Liver (tissue), 9 donors: ENCODE data around the gene ZNF138. TPM values are rescaled to one million over a fixed set of nuclear protein-coding genes. Genes with fewer than 3 reads are reported as not detected.

Source experiments
- DNase-seq: peaks from one replicate; pipeline ENCODE4 v3.0.0-alpha.2; 2017; ENCODE audit warnings: low spot score
- H3K27ac ChIP-seq, 2 donors: one replicate each; pipeline ENCODE4 v1.7.0; 2013; ENCODE audit warnings: inconsistent platforms in 2 of 2, low read length in 2 of 2, control low read depth in 1 of 2, low read depth in 1 of 2, mild to moderate bottlenecking in 1 of 2
- H3K27me3 ChIP-seq, 4 donors: one replicate each; pipeline versions ENCODE4 v1.6.1 to v1.7.0; 2013; ENCODE audit warnings: low read length in 3 of 4, inconsistent platforms in 1 of 4, mild to moderate bottlenecking in 1 of 4, moderate library complexity in 1 of 4; ENCODE audit not compliant: control insufficient read depth in 4 of 4, insufficient read depth in 4 of 4
- H3K36me3 ChIP-seq, 4 donors: one replicate each; pipeline versions ENCODE4 v1.6.1 to v1.7.0; 2013; ENCODE audit warnings: low read length in 3 of 4, mild to moderate bottlenecking in 3 of 4, low read depth in 1 of 4, moderate library complexity in 1 of 4; ENCODE audit not compliant: control insufficient read depth in 4 of 4, insufficient read depth in 3 of 4
- H3K4me1 ChIP-seq, 4 donors: one replicate each; pipeline versions ENCODE4 v1.6.1 to v1.7.0; 2013; ENCODE audit warnings: low read length in 3 of 4, mild to moderate bottlenecking in 3 of 4, moderate library complexity in 1 of 4; ENCODE audit not compliant: control insufficient read depth in 4 of 4, insufficient read depth in 4 of 4
- H3K4me3 ChIP-seq, 3 donors: one replicate each; pipeline versions ENCODE4 v1.6.1 to v1.7.0; 2013; ENCODE audit warnings: low read length in 3 of 3, control low read depth in 1 of 3, low read depth in 1 of 3, mild to moderate bottlenecking in 1 of 3
- H3K9ac ChIP-seq, 2 donors: one replicate each; pipeline ENCODE4 v1.7.0; 2013; ENCODE audit warnings: low read length in 2 of 2, mild to moderate bottlenecking in 2 of 2, moderate library complexity in 2 of 2, control low read depth in 1 of 2, low read depth in 1 of 2
- H3K9me3 ChIP-seq, 4 donors: one replicate each; pipeline versions ENCODE4 v1.6.1 to v1.7.0; 2013; ENCODE audit warnings: low read length in 3 of 4; ENCODE audit not compliant: control insufficient read depth in 4 of 4
- EGR1 ChIP-seq, 2 donors: IDR thresholded peaks; 2 replicates each; pipeline ENCODE4 v1.6.1; 2016 to 2018; ENCODE audit warnings: antibody characterized with exemption in 2 of 2, low read depth in 2 of 2
- FOXA1 ChIP-seq: IDR thresholded peaks from 2 replicates; pipeline ENCODE4 v1.6.1; 2016; ENCODE audit warnings: antibody characterized with exemption
- FOXA2 ChIP-seq: IDR thresholded peaks from 2 replicates; pipeline ENCODE4 v1.6.1; 2016; ENCODE audit warnings: antibody characterized with exemption
- GABPA ChIP-seq, 2 donors: IDR thresholded peaks in 1 of 2; conservative IDR thresholded peaks in 1 of 2; 2 replicates each; pipeline ENCODE4 v1.6.1; 2016; ENCODE audit warnings: antibody characterized with exemption in 2 of 2, mild to moderate bottlenecking in 1 of 2, moderate library complexity in 1 of 2
- HNF4A ChIP-seq, 2 donors: conservative IDR thresholded peaks; 2 replicates each; pipeline ENCODE4 v1.6.1; 2016; ENCODE audit warnings: antibody characterized with exemption in 2 of 2, mild to moderate bottlenecking in 2 of 2
- HNF4G ChIP-seq: IDR thresholded peaks from 2 replicates; pipeline ENCODE4 v1.6.1; 2016; ENCODE audit warnings: antibody characterized with exemption
- JUND ChIP-seq, 2 donors: IDR thresholded peaks; 2 replicates each; pipeline ENCODE4 v1.6.1; 2016; ENCODE audit warnings: antibody characterized with exemption in 2 of 2
- NR2F2 ChIP-seq: IDR thresholded peaks from 2 replicates; pipeline ENCODE4 v1.6.1; 2016; ENCODE audit warnings: antibody characterized with exemption
- RAD21 ChIP-seq, 2 donors: IDR thresholded peaks; 2 replicates each; pipeline ENCODE4 v1.6.1; 2016; ENCODE audit warnings: antibody characterized with exemption in 2 of 2, mild to moderate bottlenecking in 2 of 2
- RXRA ChIP-seq, 2 donors: IDR thresholded peaks; 2 replicates each; pipeline ENCODE4 v1.6.1; 2017 to 2018; ENCODE audit warnings: antibody characterized with exemption in 2 of 2, mild to moderate bottlenecking in 1 of 2
- SP1 ChIP-seq: IDR thresholded peaks from 2 replicates; pipeline ENCODE4 v1.6.1; 2018; ENCODE audit warnings: antibody characterized with exemption, mild to moderate bottlenecking
- TAF1 ChIP-seq: conservative IDR thresholded peaks from 2 replicates; pipeline ENCODE4 v1.6.1; 2016; ENCODE audit warnings: antibody characterized with exemption, mild to moderate bottlenecking
- YY1 ChIP-seq: IDR thresholded peaks from 2 replicates; pipeline ENCODE4 v1.6.1; 2016; ENCODE audit warnings: antibody characterized with exemption, mild to moderate bottlenecking
- WGBS: extraction: QIAGEN DNeasy Blood & Tissue Kit; methylation state at CpG from one replicate; pipeline ENCODE4 v1.1.7; 2013; 5-methylcytosine and 5-hydroxymethylcytosine counted together
- polyA plus RNA-seq, 2 donors: library from polyadenylated mRNA; stranded (reverse) in 1 of 2; unstranded in 1 of 2; fragments of 200-250 nt in 1 of 2; fragments of >200 nt in 1 of 2; fragmentation: Nextera tagmentation in 1 of 2; extraction: Ambion mirVana in 1 of 2; gene quantifications; one replicate each; pipeline versions ENCODE4 v1.2.1 to v1.2.3, GENCODE V29; 2013 to 2015
- total RNA-seq, 2 donors: library from RNA; depleted of rRNA; stranded (reverse); fragments of >200 nt; gene quantifications; one replicate each; pipeline ENCODE4 v1.2.3, GENCODE V29; 2014
- TF ChIP-seq, protein P1 (sequence below): IDR thresholded peaks from 2 replicates; pipeline ENCODE4 v1.6.1; 2016; ENCODE audit warnings: antibody characterized with exemption
- TF ChIP-seq, protein P2 (sequence below): IDR thresholded peaks from 2 replicates; pipeline ENCODE4 v1.6.1; 2016; ENCODE audit warnings: antibody characterized with exemption
- TF ChIP-seq, protein P3 (sequence below): fragments of 150-350 bp; IDR thresholded peaks from 2 replicates; pipeline ENCODE4 v1.5.1; 2017; ENCODE audit warnings: improper control_type of control experiment, low read depth, low read length; ENCODE audit not compliant: missing input control
- TF ChIP-seq, protein P4 (sequence below): IDR thresholded peaks from 2 replicates; pipeline ENCODE4 v1.6.1; 2016; ENCODE audit warnings: antibody characterized with exemption, mild to moderate bottlenecking
- TF ChIP-seq, protein P5 (sequence below): IDR thresholded peaks from 2 replicates; pipeline ENCODE4 v1.6.1; 2016; ENCODE audit warnings: antibody characterized with exemption
- donor health status: healthy.
- donor health status: healthy.
- donor health status: healthy.
- donor health status: healthy.
- donor health status: healthy.

ZNF138 gene
- total and polyA plus RNA-seq, 4 donors, result 1.4 to 4.5 (median 3.7) TPM

DNA sequence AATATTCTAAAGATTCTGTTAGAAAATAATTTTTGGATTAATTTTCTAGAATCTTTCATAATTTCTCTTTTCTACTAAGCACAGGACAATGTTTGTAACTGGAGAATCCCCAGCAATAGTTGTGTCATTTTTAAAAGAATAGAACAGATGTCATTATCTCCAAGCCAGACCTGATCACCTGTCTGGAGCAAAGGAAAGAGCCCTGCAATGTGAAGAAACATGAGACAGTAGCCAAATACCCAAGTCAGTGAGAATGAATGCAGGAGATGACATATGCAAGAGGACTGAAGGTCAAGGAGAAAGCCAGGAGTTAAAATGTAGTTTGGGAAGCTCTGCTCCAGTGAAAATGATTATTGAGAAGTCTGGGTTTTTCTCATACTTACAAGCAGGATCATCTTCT lies 25.4 kb upstream of the ZNF138 start:
- Histone ChIP-seq H3K36me3 (no peaks in the 10 kb centered on the region), H3K9ac (no peak overlapping the region), H3K4me1 (no peaks in the 10 kb centered on the region), H3K9me3 (no peaks in the 10 kb centered on the region), H3K27me3 (no peaks in the 10 kb centered on the region), H3K27ac (no peak overlapping the region), H3K4me3 (no peak overlapping the region)
- no peak for TF ChIP-seq HNF4A (conservative IDR thresholded peaks at IDR 0.05)
- DNase-seq, result no peak

DNA sequence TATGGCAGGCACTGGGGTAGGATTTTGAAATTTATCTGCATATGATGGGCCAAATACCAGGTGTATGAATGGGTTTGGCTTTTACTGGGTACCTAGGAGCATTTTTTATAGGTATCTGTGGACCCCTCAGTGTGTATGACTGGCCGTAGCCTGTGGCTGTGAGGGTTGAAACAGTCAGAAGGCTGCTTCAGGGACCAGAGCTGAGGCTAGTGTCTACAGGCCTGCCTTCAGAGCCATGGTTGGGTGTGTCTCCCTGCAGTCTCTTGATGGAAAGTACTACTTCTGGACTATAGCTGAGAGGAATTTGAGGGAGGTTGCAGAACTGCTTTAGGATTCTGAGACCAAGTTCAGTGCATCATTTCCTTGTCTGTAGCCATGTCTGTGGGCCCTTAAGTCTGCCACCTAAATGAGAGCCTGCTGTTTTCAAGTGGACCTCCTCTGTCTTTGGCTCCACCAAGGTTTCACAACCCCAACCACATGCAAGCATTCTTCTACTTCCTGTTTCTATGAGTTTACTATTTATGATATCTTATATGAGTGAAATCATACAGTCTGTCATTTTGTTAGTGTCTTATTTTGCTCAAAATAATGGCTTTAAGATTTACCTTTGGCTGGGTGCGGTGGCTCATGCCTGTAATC lies 19.9 kb upstream of the ZNF138 start:
- peaks cover 0 to 1% (median 0%) of the 10 kb centered on the region in 4 donors for H3K9me3 ChIP-seq
- no peak overlapping the region for H3K9ac ChIP-seq
- H3K36me3 ChIP-seq, result no peaks in the 10 kb centered on the region
- no peak overlapping the region for H3K27ac ChIP-seq
- H3K27me3 ChIP-seq, result no peaks in the 10 kb centered on the region
- 92% methylated on average over 2 of the region's 2 CpGs for WGBS
- no peaks in the 10 kb centered on the region for H3K4me1 ChIP-seq
- DNase-seq, result no peak
- H3K4me3 ChIP-seq, result no peak overlapping the region
- TF ChIP-seq FOXA1 (no peak), NR2F2 (no peak), RXRA (IDR thresholded peaks at IDR 0.05) (no peak), JUND (IDR thresholded peaks at IDR 0.05) (no peak), RAD21 (IDR thresholded peaks at IDR 0.05) (no peak), SP1 (no peak), TAF1 (no peak), FOXA2 (no peak), EGR1 (IDR thresholded peaks at IDR 0.05; ENCODE audit: low read depth in 2 of 2) (no peak), GABPA (IDR thresholded peaks at IDR 0.05 in 1 of 2, conservative IDR thresholded peaks at IDR 0.05 in 1 of 2) (no peak), HNF4G (no peak), YY1 (no peak)
- TF ChIP-seq, protein P1, sequence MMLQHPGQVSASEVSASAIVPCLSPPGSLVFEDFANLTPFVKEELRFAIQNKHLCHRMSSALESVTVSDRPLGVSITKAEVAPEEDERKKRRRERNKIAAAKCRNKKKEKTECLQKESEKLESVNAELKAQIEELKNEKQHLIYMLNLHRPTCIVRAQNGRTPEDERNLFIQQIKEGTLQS, result no peak
- TF ChIP-seq, protein P2, sequence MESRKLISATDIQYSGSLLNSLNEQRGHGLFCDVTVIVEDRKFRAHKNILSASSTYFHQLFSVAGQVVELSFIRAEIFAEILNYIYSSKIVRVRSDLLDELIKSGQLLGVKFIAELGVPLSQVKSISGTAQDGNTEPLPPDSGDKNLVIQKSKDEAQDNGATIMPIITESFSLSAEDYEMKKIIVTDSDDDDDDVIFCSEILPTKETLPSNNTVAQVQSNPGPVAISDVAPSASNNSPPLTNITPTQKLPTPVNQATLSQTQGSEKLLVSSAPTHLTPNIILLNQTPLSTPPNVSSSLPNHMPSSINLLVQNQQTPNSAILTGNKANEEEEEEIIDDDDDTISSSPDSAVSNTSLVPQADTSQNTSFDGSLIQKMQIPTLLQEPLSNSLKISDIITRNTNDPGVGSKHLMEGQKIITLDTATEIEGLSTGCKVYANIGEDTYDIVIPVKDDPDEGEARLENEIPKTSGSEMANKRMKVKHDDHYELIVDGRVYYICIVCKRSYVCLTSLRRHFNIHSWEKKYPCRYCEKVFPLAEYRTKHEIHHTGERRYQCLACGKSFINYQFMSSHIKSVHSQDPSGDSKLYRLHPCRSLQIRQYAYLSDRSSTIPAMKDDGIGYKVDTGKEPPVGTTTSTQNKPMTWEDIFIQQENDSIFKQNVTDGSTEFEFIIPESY, result no peak
- TF ChIP-seq, protein P3, sequence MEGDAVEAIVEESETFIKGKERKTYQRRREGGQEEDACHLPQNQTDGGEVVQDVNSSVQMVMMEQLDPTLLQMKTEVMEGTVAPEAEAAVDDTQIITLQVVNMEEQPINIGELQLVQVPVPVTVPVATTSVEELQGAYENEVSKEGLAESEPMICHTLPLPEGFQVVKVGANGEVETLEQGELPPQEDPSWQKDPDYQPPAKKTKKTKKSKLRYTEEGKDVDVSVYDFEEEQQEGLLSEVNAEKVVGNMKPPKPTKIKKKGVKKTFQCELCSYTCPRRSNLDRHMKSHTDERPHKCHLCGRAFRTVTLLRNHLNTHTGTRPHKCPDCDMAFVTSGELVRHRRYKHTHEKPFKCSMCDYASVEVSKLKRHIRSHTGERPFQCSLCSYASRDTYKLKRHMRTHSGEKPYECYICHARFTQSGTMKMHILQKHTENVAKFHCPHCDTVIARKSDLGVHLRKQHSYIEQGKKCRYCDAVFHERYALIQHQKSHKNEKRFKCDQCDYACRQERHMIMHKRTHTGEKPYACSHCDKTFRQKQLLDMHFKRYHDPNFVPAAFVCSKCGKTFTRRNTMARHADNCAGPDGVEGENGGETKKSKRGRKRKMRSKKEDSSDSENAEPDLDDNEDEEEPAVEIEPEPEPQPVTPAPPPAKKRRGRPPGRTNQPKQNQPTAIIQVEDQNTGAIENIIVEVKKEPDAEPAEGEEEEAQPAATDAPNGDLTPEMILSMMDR, result no peak
- TF ChIP-seq, protein P4, sequence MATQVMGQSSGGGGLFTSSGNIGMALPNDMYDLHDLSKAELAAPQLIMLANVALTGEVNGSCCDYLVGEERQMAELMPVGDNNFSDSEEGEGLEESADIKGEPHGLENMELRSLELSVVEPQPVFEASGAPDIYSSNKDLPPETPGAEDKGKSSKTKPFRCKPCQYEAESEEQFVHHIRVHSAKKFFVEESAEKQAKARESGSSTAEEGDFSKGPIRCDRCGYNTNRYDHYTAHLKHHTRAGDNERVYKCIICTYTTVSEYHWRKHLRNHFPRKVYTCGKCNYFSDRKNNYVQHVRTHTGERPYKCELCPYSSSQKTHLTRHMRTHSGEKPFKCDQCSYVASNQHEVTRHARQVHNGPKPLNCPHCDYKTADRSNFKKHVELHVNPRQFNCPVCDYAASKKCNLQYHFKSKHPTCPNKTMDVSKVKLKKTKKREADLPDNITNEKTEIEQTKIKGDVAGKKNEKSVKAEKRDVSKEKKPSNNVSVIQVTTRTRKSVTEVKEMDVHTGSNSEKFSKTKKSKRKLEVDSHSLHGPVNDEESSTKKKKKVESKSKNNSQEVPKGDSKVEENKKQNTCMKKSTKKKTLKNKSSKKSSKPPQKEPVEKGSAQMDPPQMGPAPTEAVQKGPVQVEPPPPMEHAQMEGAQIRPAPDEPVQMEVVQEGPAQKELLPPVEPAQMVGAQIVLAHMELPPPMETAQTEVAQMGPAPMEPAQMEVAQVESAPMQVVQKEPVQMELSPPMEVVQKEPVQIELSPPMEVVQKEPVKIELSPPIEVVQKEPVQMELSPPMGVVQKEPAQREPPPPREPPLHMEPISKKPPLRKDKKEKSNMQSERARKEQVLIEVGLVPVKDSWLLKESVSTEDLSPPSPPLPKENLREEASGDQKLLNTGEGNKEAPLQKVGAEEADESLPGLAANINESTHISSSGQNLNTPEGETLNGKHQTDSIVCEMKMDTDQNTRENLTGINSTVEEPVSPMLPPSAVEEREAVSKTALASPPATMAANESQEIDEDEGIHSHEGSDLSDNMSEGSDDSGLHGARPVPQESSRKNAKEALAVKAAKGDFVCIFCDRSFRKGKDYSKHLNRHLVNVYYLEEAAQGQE, result no peak
- TF ChIP-seq, protein P5, sequence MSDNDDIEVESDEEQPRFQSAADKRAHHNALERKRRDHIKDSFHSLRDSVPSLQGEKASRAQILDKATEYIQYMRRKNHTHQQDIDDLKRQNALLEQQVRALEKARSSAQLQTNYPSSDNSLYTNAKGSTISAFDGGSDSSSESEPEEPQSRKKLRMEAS, result no peak
